Smooth muscle cell (in vitro differentiated cells): ENCODE results near the gene ZNF512. TPM values are rescaled to one million over a fixed set of nuclear protein-coding genes. Genes with fewer than 3 reads are reported as not detected.

ENCODE experiments used
- DNase-seq: peaks from one replicate; lab custom pipeline; 2025; ENCODE audit not compliant: unreplicated experiment; lab: John Stamatoyannopoulos, UW
- H2AFZ ChIP-seq: fragments of 200-600 bp; sonication (generic); 2 replicates; pipeline ENCODE4 v1.6.0; 2016; ENCODE audit warnings: antibody characterized with exemption, low read depth, mild to moderate bottlenecking
- H3F3A ChIP-seq: fragments of 200-600 bp; sonication (generic); 2 replicates; pipeline ENCODE4 v1.6.0; 2017; ENCODE audit warnings: antibody characterized with exemption, low read depth
- H3K27ac ChIP-seq: fragments of 200-600 bp; sonication (generic); 2 replicates; pipeline ENCODE4 v1.5.1; 2016; ENCODE audit warnings: low read depth, mild to moderate bottlenecking
- H3K27me3 ChIP-seq: fragments of 200-600 bp; sonication (generic); 2 replicates; pipeline ENCODE4 v1.6.1; 2016; ENCODE audit warnings: low read depth, mild to moderate bottlenecking
- H3K36me3 ChIP-seq: fragments of 200-600 bp; sonication (generic); 2 replicates; pipeline ENCODE4 v1.5.1; 2016; ENCODE audit warnings: low read depth
- H3K4me1 ChIP-seq: fragments of 200-600 bp; sonication (generic); 2 replicates; pipeline ENCODE4 v1.5.1; 2016; ENCODE audit warnings: low read depth
- H3K4me2 ChIP-seq: fragments of 200-600 bp; sonication (generic); 2 replicates; pipeline ENCODE4 v1.6.0; 2016; ENCODE audit warnings: mild to moderate bottlenecking
- H3K4me3 ChIP-seq: fragments of 200-600 bp; sonication (generic); 2 replicates; pipeline ENCODE4 v1.5.1; 2016; ENCODE audit warnings: mild to moderate bottlenecking
- H3K79me2 ChIP-seq: fragments of 200-600 bp; sonication (generic); 2 replicates; pipeline ENCODE4 v1.6.0; 2016; ENCODE audit warnings: low read depth, mild to moderate bottlenecking
- H3K9ac ChIP-seq: fragments of 200-600 bp; sonication (generic); 2 replicates; pipeline ENCODE4 v1.6.0; 2016; ENCODE audit warnings: low read depth
- H3K9me3 ChIP-seq: fragments of 200-600 bp; sonication (generic); replicated peaks from 2 replicates; pipeline ENCODE4 v1.5.1; 2016; ENCODE audit warnings: low read depth
- H4K20me1 ChIP-seq: fragments of 200-600 bp; sonication (generic); 2 replicates; pipeline ENCODE4 v1.6.0; 2016; ENCODE audit warnings: low read depth
- WGBS: methylation state at CpG from one replicate; pipeline ENCODE4 v1.1.7; 2016; ENCODE audit warnings: low lambda C conversion rate; 5-methylcytosine and 5-hydroxymethylcytosine counted together
- polyA plus RNA-seq: library from polyadenylated mRNA; unstranded; fragments of >200 nt; fragmentation: Nextera tagmentation; extraction: Ambion mirVana; gene quantifications from 2 replicates; pipeline ENCODE4 v1.2.1, GENCODE V29; 2016
- total RNA-seq: library from RNA; depleted of rRNA; stranded (reverse); fragments of >200 nt; gene quantifications from 2 replicates; pipeline ENCODE4 v1.2.3, GENCODE V29; 2014
- TF ChIP-seq, protein P1 (sequence below): fragments of 200-600 bp; sonication (generic); IDR thresholded peaks from 2 replicates; pipeline ENCODE4 v1.5.1; 2017; ENCODE audit warnings: borderline replicate concordance, mild to moderate bottlenecking, antibody characterized with exemption; ENCODE audit not compliant: insufficient read depth, poor library complexity, severe bottlenecking

ZNF512 gene
- total and polyA plus RNA-seq, 2 experiments from 2014 or later: 12.2 to 15.6 TPM

DNA sequence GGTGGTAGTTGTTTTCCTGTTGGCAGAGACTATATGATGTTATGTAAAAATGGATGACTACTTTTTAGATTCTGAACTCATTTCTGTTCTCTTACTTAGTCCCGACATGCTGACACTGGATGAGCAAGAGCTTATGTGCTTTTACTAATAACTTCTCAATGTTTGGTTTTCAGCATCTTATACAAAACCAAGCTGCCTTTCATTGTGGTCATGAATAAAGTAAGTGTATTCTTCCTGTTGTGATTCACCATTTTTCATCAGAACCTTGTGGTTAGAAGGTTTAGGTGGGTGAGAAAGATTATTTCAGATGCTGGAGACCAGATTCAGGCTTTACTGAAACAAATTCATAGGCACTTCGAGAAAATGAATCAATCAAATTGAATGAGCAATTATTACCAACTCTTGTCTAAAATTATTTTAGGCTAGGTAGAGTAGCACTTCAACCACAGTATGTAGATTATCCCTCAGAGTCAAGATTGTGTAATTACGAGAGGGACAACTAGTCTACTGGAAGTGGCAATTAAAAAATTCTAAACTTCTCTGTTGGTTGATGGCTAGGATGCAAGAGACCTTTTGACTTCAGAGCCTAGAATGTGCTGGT lies 55.3 kb downstream of the ZNF512 start:
- Histone ChIP-seq H4K20me1 (no peaks in the 10 kb centered on the region), H3K27me3 (no peaks in the 10 kb centered on the region), H3K27ac (peak overlapping the region; percentile 64), H3K9ac (peak overlapping the region; percentile 4), H3K4me2 (no peak overlapping the region), H3K4me1 (no peaks in the 10 kb centered on the region), H3F3A (no peaks in the 10 kb centered on the region), H3K79me2 (no peaks in the 10 kb centered on the region), H3K4me3 (no peak overlapping the region), H3K9me3 (no peaks in the 10 kb centered on the region), H2AFZ (no peak overlapping the region), H3K36me3 (peaks cover 37% of the 10 kb centered on the region)
- 87% methylated on average over 3 of the region's 3 CpGs for whole genome bisulfite sequencing
- TF ChIP-seq, protein P1, sequence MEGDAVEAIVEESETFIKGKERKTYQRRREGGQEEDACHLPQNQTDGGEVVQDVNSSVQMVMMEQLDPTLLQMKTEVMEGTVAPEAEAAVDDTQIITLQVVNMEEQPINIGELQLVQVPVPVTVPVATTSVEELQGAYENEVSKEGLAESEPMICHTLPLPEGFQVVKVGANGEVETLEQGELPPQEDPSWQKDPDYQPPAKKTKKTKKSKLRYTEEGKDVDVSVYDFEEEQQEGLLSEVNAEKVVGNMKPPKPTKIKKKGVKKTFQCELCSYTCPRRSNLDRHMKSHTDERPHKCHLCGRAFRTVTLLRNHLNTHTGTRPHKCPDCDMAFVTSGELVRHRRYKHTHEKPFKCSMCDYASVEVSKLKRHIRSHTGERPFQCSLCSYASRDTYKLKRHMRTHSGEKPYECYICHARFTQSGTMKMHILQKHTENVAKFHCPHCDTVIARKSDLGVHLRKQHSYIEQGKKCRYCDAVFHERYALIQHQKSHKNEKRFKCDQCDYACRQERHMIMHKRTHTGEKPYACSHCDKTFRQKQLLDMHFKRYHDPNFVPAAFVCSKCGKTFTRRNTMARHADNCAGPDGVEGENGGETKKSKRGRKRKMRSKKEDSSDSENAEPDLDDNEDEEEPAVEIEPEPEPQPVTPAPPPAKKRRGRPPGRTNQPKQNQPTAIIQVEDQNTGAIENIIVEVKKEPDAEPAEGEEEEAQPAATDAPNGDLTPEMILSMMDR: no peak
- no peak for DNase-seq

DNA sequence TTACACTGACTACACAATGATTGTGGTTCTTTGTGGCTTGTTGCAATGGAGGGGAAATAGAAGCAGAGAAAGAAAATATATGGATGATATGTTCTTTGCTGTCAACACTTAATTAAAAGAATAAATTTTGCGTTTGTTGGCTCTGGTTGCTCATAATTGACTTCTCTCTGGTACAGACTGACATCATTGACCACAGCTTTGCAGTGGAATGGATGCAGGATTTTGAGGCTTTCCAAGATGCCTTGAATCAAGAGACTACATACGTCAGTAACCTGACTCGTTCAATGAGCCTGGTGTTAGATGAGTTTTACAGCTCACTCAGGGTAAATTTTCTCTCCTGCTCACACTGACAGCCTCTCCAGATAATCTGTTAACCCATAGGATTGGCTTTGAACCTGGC lies 55.9 kb downstream of the ZNF512 start:
- TF ChIP-seq, protein P1: no peak

DNA sequence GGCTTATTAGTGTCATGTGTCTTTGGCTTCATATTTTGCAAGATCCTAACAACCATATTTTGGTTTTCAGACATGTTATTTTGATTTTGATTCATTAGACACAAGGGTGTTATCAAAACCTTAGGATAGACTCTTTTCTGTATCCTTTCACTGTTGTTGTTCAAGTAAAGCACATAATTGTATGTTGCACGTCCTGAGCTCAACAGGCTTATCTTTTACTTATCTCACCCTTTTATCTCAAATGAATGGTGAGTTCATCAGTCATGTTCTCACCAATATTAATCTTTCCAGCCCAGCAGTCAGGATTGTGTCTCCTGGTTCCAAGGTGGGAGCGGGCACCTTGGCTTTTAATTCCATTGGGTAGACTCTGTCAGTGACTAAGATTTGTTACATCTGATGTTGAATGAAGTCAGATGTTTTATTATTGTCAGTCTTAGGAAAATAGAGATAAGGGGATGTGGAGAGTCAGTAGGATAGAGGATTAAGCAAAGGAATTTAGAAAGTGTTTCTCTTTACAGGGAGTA lies 57.9 kb downstream of the ZNF512 start:
- DNase-seq: no peak
- WGBS: 81% methylated on average over 2 of the region's 2 CpGs
- H3K9me3 ChIP-seq: no peaks in the 10 kb centered on the region
- no peaks in the 10 kb centered on the region for H3K79me2 ChIP-seq
- H3K4me3 ChIP-seq: no peak overlapping the region
- no peaks in the 10 kb centered on the region for H3K4me1 ChIP-seq
- no peaks in the 10 kb centered on the region for H3K27me3 ChIP-seq
- TF ChIP-seq, protein P1: no peak
- H3K36me3 ChIP-seq: peaks cover 27% of the 10 kb centered on the region
- no peak overlapping the region for H3K9ac ChIP-seq
- H4K20me1 ChIP-seq: no peaks in the 10 kb centered on the region
- no peak overlapping the region for H3K27ac ChIP-seq
- no peak overlapping the region for H3K4me2 ChIP-seq
- no peak overlapping the region for H2AFZ ChIP-seq
- no peaks in the 10 kb centered on the region for H3F3A ChIP-seq

More for the DNA sequence above, 55.9 kb downstream of the ZNF512 start:
- H3K9me3 ChIP-seq: no peaks in the 10 kb centered on the region
- H3K36me3 ChIP-seq: peaks cover 37% of the 10 kb centered on the region
- H3F3A ChIP-seq: no peaks in the 10 kb centered on the region
- WGBS: 72% methylated on average over 3 of the region's 3 CpGs
- peak overlapping the region; percentile 4 for H3K9ac ChIP-seq
- peak overlapping the region; percentile 65 for H3K27ac ChIP-seq
- H3K4me1 ChIP-seq: no peaks in the 10 kb centered on the region
- no peak for DNase-seq
- H4K20me1 ChIP-seq: no peaks in the 10 kb centered on the region
- no peaks in the 10 kb centered on the region for H3K27me3 ChIP-seq
- H3K4me3 ChIP-seq: no peak overlapping the region
- no peak overlapping the region for H2AFZ ChIP-seq
- no peak overlapping the region for H3K4me2 ChIP-seq
- H3K79me2 ChIP-seq: no peaks in the 10 kb centered on the region

GRCh38 chr2:27645197-27645596 lies 62.4 kb downstream of the ZNF512 start:
- Histone ChIP-seq H3K27ac (no peak overlapping the region), H3K79me2 (no peaks in the 10 kb centered on the region), H3K4me1 (no peaks in the 10 kb centered on the region), H3K36me3 (peaks cover 12% of the 10 kb centered on the region), H3K9ac (no peak overlapping the region), H3K27me3 (no peaks in the 10 kb centered on the region), H4K20me1 (no peaks in the 10 kb centered on the region), H3F3A (peaks cover 4% of the 10 kb centered on the region), H3K4me2 (no peak overlapping the region), H3K4me3 (no peak overlapping the region), H2AFZ (no peak overlapping the region), H3K9me3 (no peaks in the 10 kb centered on the region)
- TF ChIP-seq, protein P1: no peak
- DNase-seq: no peak
